Measurements from ENCODE around the gene BABAM1. TPM values are rescaled to one million over a fixed set of nuclear protein-coding genes. Genes with fewer than 3 reads are reported as not detected.
"Not testable (repeated sequence)": the region's sequence is repeated elsewhere in the genome, so short reads cannot be mapped to it uniquely, and the experiment has no call there.

Gene BABAM1
- total RNA-seq, 4 donors from 2014 or later: 86.3 to 120 (median 99.4) TPM

DNA sequence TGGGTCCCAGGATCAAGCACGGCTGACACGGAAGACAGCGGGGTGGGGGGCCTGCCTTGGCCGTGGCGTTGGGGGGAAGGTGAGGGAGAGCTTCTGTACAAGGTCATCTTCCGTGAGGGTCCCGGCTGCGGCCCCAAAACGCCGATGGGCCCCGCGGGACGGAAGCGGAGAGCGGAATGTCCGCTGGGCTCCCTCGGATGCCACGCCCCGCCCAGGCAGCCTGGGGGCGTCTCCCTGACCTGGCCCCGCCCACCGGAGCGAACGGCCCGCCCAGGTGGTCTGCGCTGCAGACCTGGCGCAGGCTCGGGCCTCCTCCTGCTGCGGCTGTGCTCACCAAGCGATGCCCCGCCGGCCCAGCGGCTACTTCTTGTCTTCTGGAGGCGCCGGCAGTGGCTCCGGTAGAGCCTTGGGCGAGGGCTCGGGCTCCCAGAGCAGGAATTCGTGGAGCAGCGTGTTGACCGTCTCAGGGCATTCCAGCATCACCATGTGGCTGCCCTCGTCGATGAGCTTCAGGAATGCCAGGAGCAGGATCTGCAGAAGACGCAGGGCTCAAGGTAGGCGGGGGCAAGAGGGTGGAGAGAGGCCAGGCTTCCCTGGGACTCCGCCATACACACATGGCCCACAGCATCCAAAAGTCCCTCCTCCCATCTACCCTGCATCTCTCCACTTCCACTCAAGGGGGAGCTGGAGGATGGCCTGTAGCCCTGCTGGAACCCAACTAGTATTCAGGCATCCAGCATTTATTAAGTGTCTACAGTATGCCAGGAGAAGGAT, 25.2 kb downstream of the BABAM1 start:
- Histone ChIP-seq H3K27ac (peak overlapping the region in 3 of 4 donors; percentile 32 to 50 (median 32)), H3K9me3 (no peaks in the 10 kb centered on the region), H3K4me1 (peaks cover 0 to 11% of the 10 kb centered on the region in 2 donors), H3K4me3 (peak overlapping the region; percentile 33 to 52 (median 51)), H3K27me3 (no peaks in the 10 kb centered on the region), H3K36me3 (no peaks in the 10 kb centered on the region)
- ATAC-seq (peak; percentile 64 to 74), DNase-seq (peak in 1 of 2 donors; percentile 20)
- intact Hi-C loops (cut with DNase I; ENCODE audit: low total_unique reads) (no loop called here), in situ Hi-C loops (cut with MboI; ENCODE audit: low sequenced_read_pairs in 4 of 4) (loop anchor here in 1 of 4 donors (25.0 kb wide), 1 partner anchor 530 kb away; no protein-coding TSS in a partner anchor)
- TF ChIP-seq CTCF (IDR thresholded peaks at IDR 0.05 in 4 of 5, conservative IDR thresholded peaks at IDR 0.05 in 1 of 5) (peak in 3 of 5 experiments; percentile 39 to 61 (median 44)), POLR2A (IDR thresholded peaks at IDR 0.05) (no peak)

DNA sequence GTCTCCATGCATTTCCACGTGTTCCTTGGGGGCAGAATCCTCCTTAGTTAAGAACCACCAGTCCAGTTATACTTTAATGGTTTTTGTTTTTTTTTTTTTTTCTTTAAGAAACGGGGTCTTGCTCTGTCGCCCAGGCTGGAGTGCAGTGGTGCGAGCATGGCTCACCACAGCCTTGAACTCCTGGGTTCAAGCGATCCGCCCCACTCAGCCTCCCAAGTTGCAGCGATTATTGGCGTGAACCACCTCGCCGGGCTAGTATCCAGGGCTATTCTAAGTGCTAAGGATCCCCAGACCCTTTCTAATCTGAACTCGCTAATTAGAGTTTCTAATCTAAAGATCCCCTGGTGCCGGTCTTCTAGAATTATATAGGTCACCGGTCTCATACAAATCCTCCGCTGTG, 26.4 kb downstream of the BABAM1 start:
- H3K36me3 ChIP-seq: no peaks in the 10 kb centered on the region
- ATAC-seq (no peak), DNase-seq (no peak)
- no peaks in the 10 kb centered on the region for H3K9me3 ChIP-seq
- peaks cover 0 to 11% of the 10 kb centered on the region in 2 donors for H3K4me1 ChIP-seq
- no peak overlapping the region for H3K4me3 ChIP-seq
- H3K27ac ChIP-seq: no peak overlapping the region
- TF ChIP-seq CTCF (IDR thresholded peaks at IDR 0.05 in 4 of 5, conservative IDR thresholded peaks at IDR 0.05 in 1 of 5) (no peak), POLR2A (IDR thresholded peaks at IDR 0.05) (no peak)
- intact Hi-C loops (cut with DNase I; ENCODE audit: low total_unique reads) (no loop called here), in situ Hi-C loops (cut with MboI; ENCODE audit: low sequenced_read_pairs in 4 of 4) (loop anchor here in 1 of 4 donors (25.0 kb wide), 1 partner anchor 531 kb away; no protein-coding TSS in a partner anchor)
- H3K27me3 ChIP-seq: no peaks in the 10 kb centered on the region

GRCh38 chr19:17294051-17294891, 27.0 kb downstream of the BABAM1 start:
- in situ Hi-C loops (cut with MboI; ENCODE audit: low sequenced_read_pairs in 4 of 4): loop anchor here in 1 of 4 donors (25.0 kb wide), 1 partner anchor 532 kb away; no protein-coding TSS in a partner anchor
- H3K27ac ChIP-seq: no peak overlapping the region
- TF ChIP-seq CTCF (IDR thresholded peaks at IDR 0.05 in 4 of 5, conservative IDR thresholded peaks at IDR 0.05 in 1 of 5): no peak
- no peak for TF ChIP-seq POLR2A (IDR thresholded peaks at IDR 0.05)
- no peaks in the 10 kb centered on the region for H3K9me3 ChIP-seq
- ATAC-seq (no peak), DNase-seq (no peak)
- H3K4me1 ChIP-seq: peaks cover 0 to 11% of the 10 kb centered on the region in 2 donors
- no peaks in the 10 kb centered on the region for H3K27me3 ChIP-seq
- intact Hi-C loops (cut with DNase I; ENCODE audit: low total_unique reads): no loop called here
- no peak overlapping the region for H3K4me3 ChIP-seq
- H3K36me3 ChIP-seq: no peaks in the 10 kb centered on the region

DNA sequence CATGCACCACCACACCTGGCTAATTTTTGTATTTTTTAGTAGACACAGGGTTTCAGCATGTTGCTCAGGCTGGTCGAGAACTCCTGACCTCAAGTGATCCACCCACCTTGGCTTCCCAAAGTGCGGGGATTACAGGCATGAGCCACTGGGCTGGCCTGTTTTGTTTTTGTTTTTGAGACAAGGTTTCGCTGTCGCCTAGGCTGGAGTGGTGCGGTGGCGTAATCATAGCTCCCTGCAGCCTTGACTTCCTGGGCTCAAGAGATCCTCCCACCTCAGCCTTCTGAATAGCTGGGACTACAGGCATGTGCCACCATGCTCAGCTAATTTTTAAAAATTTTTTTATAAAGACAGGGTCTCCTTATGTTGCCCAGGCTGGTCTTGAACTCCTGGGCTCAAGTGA, 28.3 kb downstream of the BABAM1 start:
- H3K27ac ChIP-seq; intact Hi-C loops (cut with DNase I; ENCODE audit: low total_unique reads); H3K4me1 ChIP-seq; ATAC-seq; H3K4me3 ChIP-seq; H3K27me3 ChIP-seq; H3K9me3 ChIP-seq; H3K36me3 ChIP-seq; DNase-seq: not testable (repeated sequence)
- in situ Hi-C loops (cut with MboI; ENCODE audit: low sequenced_read_pairs in 4 of 4): loop anchor here in 1 of 4 donors (25.0 kb wide), 1 partner anchor 533 kb away; no protein-coding TSS in a partner anchor

- ATAC-seq: no peak
- intact Hi-C loops (cut with DNase I; ENCODE audit: low total_unique reads): no loop called here
- H3K27ac ChIP-seq: no peak overlapping the region
Measured at GRCh38 chr19:17296273-17296672, 29.0 kb downstream of the BABAM1 start.

More at GRCh38 chr19:17296273-17296672, 29.0 kb downstream of the BABAM1 start:
- Histone ChIP-seq H3K4me3 (no peak overlapping the region), H3K36me3 (no peaks in the 10 kb centered on the region), H3K27me3 (no peaks in the 10 kb centered on the region), H3K9me3 (no peaks in the 10 kb centered on the region), H3K4me1 (no peaks in the 10 kb centered on the region)
- no peak for DNase-seq
- no peak for TF ChIP-seq POLR2A (IDR thresholded peaks at IDR 0.05)
- TF ChIP-seq CTCF (IDR thresholded peaks at IDR 0.05 in 4 of 5, conservative IDR thresholded peaks at IDR 0.05 in 1 of 5): no peak
- in situ Hi-C loops (cut with MboI; ENCODE audit: low sequenced_read_pairs in 4 of 4): loop anchor here in 1 of 4 donors (25.0 kb wide), 1 partner anchor 534 kb away; no protein-coding TSS in a partner anchor

Data from gastrocnemius medialis (tissue), 4 donors.